IMR-90 (cell line): ENCODE measurements around the gene KRTAP10-3.

Experiments
- CEBPB ChIP-seq: IDR thresholded peaks from 2 replicates; pipeline ENCODE4 v1.6.1; 2012; ENCODE audit warnings: low read depth, low read length, improper control_type of control experiment
- CTCF ChIP-seq: conservative IDR thresholded peaks from 2 replicates; pipeline ENCODE4 v1.5.1; 2012; ENCODE audit warnings: mild to moderate bottlenecking, low read depth, low read length, improper control_type of control experiment
- MXI1 ChIP-seq: IDR thresholded peaks from 2 replicates; pipeline ENCODE4 v1.6.1; 2012; ENCODE audit warnings: low read depth, mild to moderate bottlenecking, low read length, moderate library complexity, borderline replicate concordance
- POLR2A ChIP-seq: IDR thresholded peaks from 2 replicates; pipeline ENCODE4 v1.6.1; 2012; ENCODE audit warnings: mild to moderate bottlenecking, low read depth, low read length
- RAD21 ChIP-seq: IDR thresholded peaks from 2 replicates; pipeline ENCODE4 v1.6.1; 2012; ENCODE audit warnings: low read length, improper control_type of control experiment
- RFX5 ChIP-seq: IDR thresholded peaks from 2 replicates; pipeline ENCODE4 v1.8.0; 2012; ENCODE audit warnings: low read depth, mild to moderate bottlenecking, low read length, moderate library complexity

GRCh38 chr21:44572959-44573583 lies 14.5 kb upstream of the KRTAP10-3 start:
- TF ChIP-seq POLR2A (no peak), CTCF (no peak), MXI1 (no peak), RFX5 (no peak), RAD21 (no peak), CEBPB (no peak)
